Naive thymus-derived CD4-positive, alpha-beta T cell (primary cell): ENCODE data around the gene VTI1B. TPM values are rescaled to one million over a fixed set of nuclear protein-coding genes. Genes with fewer than 3 reads are reported as not detected.
"Not testable (repeated sequence)": the region's sequence is repeated elsewhere in the genome, so short reads cannot be mapped to it uniquely, and the experiment has no call there.

ENCODE experiments used
- ATAC-seq: fragments of 150-1000 bp; cut with Tn5 transposase; 2 replicates; pipeline ENCODE4 v1.10.0; 2021; ENCODE audit warnings: mild to moderate bottlenecking, moderate library complexity
- CTCF ChIA-PET: fragments of 350-600 bp; sonication (Branson Sonifier 250); formaldehyde crosslinking; loops from one replicate; lab custom pipeline; 2021; ENCODE audit warnings: antibody characterized with exemption; lab: Charles Lee
- POLR2A ChIA-PET: fragments of 350-600 bp; sonication (Branson Sonifier 250); formaldehyde crosslinking; loops from one replicate; lab custom pipeline; 2021; ENCODE audit warnings: antibody characterized with exemption, inconsistent platforms; lab: Charles Lee
- DNase-seq, 9 donors: peaks; one replicate each; pipeline versions ENCODE4 v3.0.0 to v3.0.0-alpha.2; 2020 to 2022; ENCODE audit warnings: mixed read lengths in 1 of 9
- H3K27ac ChIP-seq: one replicate; pipeline ENCODE4 v1.7.0; 2013; ENCODE audit warnings: mild to moderate bottlenecking, low read depth, low read length, moderate library complexity
- H3K27me3 ChIP-seq, 2 donors: one replicate each; pipeline ENCODE4 v1.7.0; 2013; ENCODE audit warnings: low read length in 2 of 2, mild to moderate bottlenecking in 2 of 2, moderate library complexity in 2 of 2; ENCODE audit not compliant: control insufficient read depth in 2 of 2, insufficient read depth in 2 of 2
- H3K36me3 ChIP-seq, 3 experiments: 1 replicate in 2 of 3; 2 replicates in 1 of 3; pipeline ENCODE4 v1.7.0; 2013; ENCODE audit warnings: low read length in 3 of 3, mild to moderate bottlenecking in 3 of 3, moderate library complexity in 1 of 3; ENCODE audit not compliant: insufficient read depth in 3 of 3, control insufficient read depth in 2 of 3
- H3K4me1 ChIP-seq, 2 donors: one replicate each; pipeline ENCODE4 v1.7.0; 2013; ENCODE audit warnings: low read length in 2 of 2, mild to moderate bottlenecking in 2 of 2, moderate library complexity in 1 of 2; ENCODE audit not compliant: control insufficient read depth in 2 of 2, insufficient read depth in 2 of 2
- H3K4me3 ChIP-seq: 2 replicates; pipeline ENCODE4 v1.7.0; 2013; ENCODE audit warnings: mild to moderate bottlenecking, low read length
- H3K9me3 ChIP-seq, 3 experiments: 1 replicate in 2 of 3; 2 replicates in 1 of 3; pipeline ENCODE4 v1.7.0; 2013; ENCODE audit warnings: low read length in 3 of 3; ENCODE audit not compliant: control insufficient read depth in 2 of 3
- H3K27ac Mint-ChIP-seq, 9 donors: one replicate each; pipeline ENCODE4 v1.8.0; 2020 to 2022; ENCODE audit warnings: mixed read lengths in 9 of 9, mild to moderate bottlenecking in 8 of 9, moderate library complexity in 5 of 9, inconsistent platforms in 2 of 9
- H3K27me3 Mint-ChIP-seq, 5 donors: one replicate each; pipeline ENCODE4 v1.8.0; 2021 to 2022; ENCODE audit warnings: mixed read lengths in 5 of 5, mild to moderate bottlenecking in 1 of 5
- H3K36me3 Mint-ChIP-seq, 5 donors: one replicate each; pipeline ENCODE4 v1.8.0; 2020 to 2022; ENCODE audit warnings: mixed read lengths in 5 of 5, mild to moderate bottlenecking in 3 of 5, inconsistent platforms in 1 of 5
- H3K4me1 Mint-ChIP-seq, 7 donors: one replicate each; pipeline ENCODE4 v1.8.0; 2020 to 2022; ENCODE audit warnings: mixed read lengths in 7 of 7, mild to moderate bottlenecking in 3 of 7, inconsistent platforms in 1 of 7
- H3K4me3 Mint-ChIP-seq, 10 donors: one replicate each; pipeline ENCODE4 v1.8.0; 2020 to 2022; ENCODE audit warnings: mild to moderate bottlenecking in 10 of 10, mixed read lengths in 10 of 10, moderate library complexity in 6 of 10, inconsistent platforms in 2 of 10
- H3K9me3 Mint-ChIP-seq, 11 donors: one replicate each; pipeline ENCODE4 v1.8.0; 2020 to 2022; ENCODE audit warnings: mixed read lengths in 11 of 11, mild to moderate bottlenecking in 4 of 11, inconsistent platforms in 1 of 11, moderate library complexity in 1 of 11
- intact Hi-C, 2 donors: fragments of 100-400 bp; cut with micrococcal nuclease; formaldehyde crosslinking; loops; one replicate each; pipeline ENCODE4 v1.15.1; 2023
- polyA plus RNA-seq, 2 donors: library from polyadenylated mRNA; unstranded; fragments of 300-500 nt; fragmentation: Illumina TruSeq; gene quantifications; one replicate each; pipeline ENCODE4 v1.2.3, GENCODE V29; 2021
- total RNA-seq, 6 experiments: library from RNA in 5 of 6; stranded (reverse) in 5 of 6; gene quantifications; 1 replicate in 5 of 6; 2 replicates in 1 of 6; pipeline ENCODE4 v1.2.3 and lab custom pipeline; 2021 to 2026

VTI1B gene, protein sequence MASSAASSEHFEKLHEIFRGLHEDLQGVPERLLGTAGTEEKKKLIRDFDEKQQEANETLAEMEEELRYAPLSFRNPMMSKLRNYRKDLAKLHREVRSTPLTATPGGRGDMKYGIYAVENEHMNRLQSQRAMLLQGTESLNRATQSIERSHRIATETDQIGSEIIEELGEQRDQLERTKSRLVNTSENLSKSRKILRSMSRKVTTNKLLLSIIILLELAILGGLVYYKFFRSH
- total RNA-seq, result 10 to 100 TPM; 49.2 to 82.4 (median 65.9) TPM
- 10 to 100 TPM; 53.7 to 99.7 TPM for polyA plus RNA-seq
- total RNA-seq (lab: John Stamatoyannopoulos, UW), result 33.1 reads per million, percentile 62 among the genes with 10 or more reads in this experiment

DNA sequence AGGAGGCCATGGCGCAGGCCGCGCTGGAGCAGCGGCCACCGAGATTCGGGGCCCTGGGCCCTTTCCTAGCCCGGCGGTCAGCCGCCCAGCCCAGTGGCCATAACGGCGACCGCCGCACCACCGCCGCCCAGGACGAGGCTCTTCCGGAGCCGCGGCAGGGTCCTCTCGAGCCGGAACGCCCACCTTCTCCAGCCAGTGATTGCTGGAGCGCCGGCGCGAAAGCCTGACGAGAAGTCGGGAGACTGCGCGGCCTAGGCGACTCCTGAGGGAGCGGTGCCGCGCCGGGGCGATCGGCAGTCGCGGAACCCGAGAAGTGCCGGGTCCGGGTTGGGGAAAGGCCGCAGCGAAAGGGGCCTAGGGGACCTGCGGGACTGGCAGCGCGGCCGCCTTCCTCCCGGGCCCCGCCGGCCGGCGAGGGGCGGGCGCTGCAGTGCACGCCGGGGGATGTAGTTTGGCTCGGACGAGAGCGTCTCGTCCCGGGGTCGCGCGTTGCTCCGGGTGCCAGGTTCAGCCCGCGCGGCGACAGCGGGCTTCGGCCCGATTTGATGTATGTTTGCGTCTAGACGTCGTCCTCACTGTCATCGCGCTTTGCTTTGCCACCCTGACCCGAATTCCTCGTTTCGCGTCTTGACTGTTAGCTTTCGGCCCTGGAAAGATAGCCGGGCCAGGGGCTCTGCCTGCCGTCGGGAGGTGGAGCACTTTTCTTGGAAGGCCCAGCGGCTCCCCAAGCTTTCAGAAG, at the start of gene VTI1B:
VTI1B (minus strand) TSS at position 153 of the 739 bp plus-strand sequence; CDS start at position 10, 143 bp downstream.
- H3K4me1 ChIP-seq, result peaks cover 17 to 21% of the 10 kb centered on the region in 2 donors
- Mint-ChIP-seq H3K27ac (peak within 1 kb of the TSS; percentile 82 to 96 (median 92)), H3K27me3 (no peaks in the 10 kb centered on the region), H3K4me3 (peak within 1 kb of the TSS; percentile 91 to 96 (median 93)), H3K36me3 (peaks cover 0 to 10% (median 5%) of the 10 kb centered on the region in 5 donors), H3K9me3 (no peaks in the 10 kb centered on the region), H3K4me1 (peaks cover 22 to 62% (median 55%) of the 10 kb centered on the region in 7 donors)
- H3K4me3 ChIP-seq, result peak within 1 kb of the TSS; percentile 65
- CTCF ChIA-PET, result interaction anchor here (1.1 to 1.9 kb wide), 2 partner anchors 29 to 56 kb away, joined by 3 to 8 read pairs; no protein-coding TSS in a partner anchor
- peaks cover 0 to 21% (median 4%) of the 10 kb centered on the region in 3 experiments for H3K36me3 ChIP-seq
- H3K27ac ChIP-seq, result peak within 1 kb of the TSS; percentile 95
- POLR2A ChIA-PET, result interaction anchor here (0.6 to 3.1 kb wide), 9 partner anchors 8 to 74 kb away, joined by 3 to 14 read pairs (median 5); partner anchors contain the start of genes PIGH and RDH11
- ATAC-seq (peak; percentile 95), DNase-seq (peak; percentile 71 to 84 (median 80))
- no peaks in the 10 kb centered on the region for H3K27me3 ChIP-seq
- no peaks in the 10 kb centered on the region for H3K9me3 ChIP-seq
- intact Hi-C loops, result loop anchor here (1.0 to 2.0 kb wide), 12 partner anchors 21 to 1936 kb away; partner anchors contain the start of genes ATP6V1D (in 2 of the 2), PIGH (in 2 of the 2), RDH11 (in 2 of the 2) and ARG2 (in 1 of the 2)

- ChIA-PET CTCF (no interaction called here), POLR2A (no interaction called here)
- no peaks in the 10 kb centered on the region for H3K4me1 ChIP-seq
- Mint-ChIP-seq H3K27ac (no peak overlapping the region), H3K36me3 (peaks cover 0 to 14% (median 0%) of the 10 kb centered on the region in 5 donors), H3K4me3 (no peak overlapping the region), H3K4me1 (peaks cover 0 to 6% (median 3%) of the 10 kb centered on the region in 7 donors), H3K9me3 (peaks cover 0 to 4% (median 0%) of the 10 kb centered on the region in 11 donors), H3K27me3 (peaks cover 38 to 52% (median 42%) of the 10 kb centered on the region in 5 donors)
- intact Hi-C loops, result no loop called here
- peaks cover 0 to 9% of the 10 kb centered on the region in 2 donors for H3K27me3 ChIP-seq
- H3K36me3 ChIP-seq, result no peaks in the 10 kb centered on the region
- no peak overlapping the region for H3K27ac ChIP-seq
- no peak for DNase-seq
- no peak for ATAC-seq
- no peaks in the 10 kb centered on the region for H3K9me3 ChIP-seq
- H3K4me3 ChIP-seq, result no peak overlapping the region
Measured at GRCh38 chr14:67722293-67722692, 47.9 kb upstream of the VTI1B start.

GRCh38 chr14:67721875-67722274, 47.4 kb upstream of the VTI1B start:
- DNase-seq (no peak), ATAC-seq (no peak)
- Mint-ChIP-seq H3K9me3 (peaks cover 0 to 4% (median 0%) of the 10 kb centered on the region in 11 donors), H3K4me1 (peaks cover 0 to 6% (median 3%) of the 10 kb centered on the region in 7 donors), H3K27me3 (peaks cover 38 to 52% (median 42%) of the 10 kb centered on the region in 5 donors), H3K4me3 (no peak overlapping the region), H3K27ac (no peak overlapping the region), H3K36me3 (peaks cover 0 to 11% (median 0%) of the 10 kb centered on the region in 5 donors)
- ChIA-PET CTCF (no interaction called here), POLR2A (no interaction called here)
- no peak overlapping the region for H3K27ac ChIP-seq
- no peaks in the 10 kb centered on the region for H3K9me3 ChIP-seq
- peaks cover 0 to 9% of the 10 kb centered on the region in 2 donors for H3K27me3 ChIP-seq
- H3K4me3 ChIP-seq, result no peak overlapping the region
- no peaks in the 10 kb centered on the region for H3K4me1 ChIP-seq
- intact Hi-C loops, result no loop called here
- no peaks in the 10 kb centered on the region for H3K36me3 ChIP-seq

- DNase-seq, result no peak
- peaks cover 0 to 9% of the 10 kb centered on the region in 2 donors for H3K27me3 ChIP-seq
- no peaks in the 10 kb centered on the region for H3K36me3 ChIP-seq
- H3K4me1 Mint-ChIP-seq, result peaks cover 0 to 6% (median 3%) of the 10 kb centered on the region in 7 donors
- H3K27me3 Mint-ChIP-seq, result peaks cover 34 to 42% (median 38%) of the 10 kb centered on the region in 5 donors
- no peaks in the 10 kb centered on the region for H3K9me3 ChIP-seq
- H3K27ac ChIP-seq, result no peak overlapping the region
- H3K4me1 ChIP-seq, result no peaks in the 10 kb centered on the region
- intact Hi-C loops, result no loop called here
- peaks cover 0 to 4% (median 0%) of the 10 kb centered on the region in 11 donors for H3K9me3 Mint-ChIP-seq
- ATAC-seq, result no peak
- no peak overlapping the region for H3K4me3 Mint-ChIP-seq
- no peaks in the 10 kb centered on the region for H3K36me3 Mint-ChIP-seq
- H3K4me3 ChIP-seq, result no peak overlapping the region
- no peak overlapping the region for H3K27ac Mint-ChIP-seq
- CTCF ChIA-PET, result interaction anchor here (1.8 kb wide), 1 partner anchor 149 kb away, joined by 4 read pairs; no protein-coding TSS in a partner anchor
- POLR2A ChIA-PET, result no interaction called here
Measured at GRCh38 chr14:67719866-67720265, 45.4 kb upstream of the VTI1B start.

DNA sequence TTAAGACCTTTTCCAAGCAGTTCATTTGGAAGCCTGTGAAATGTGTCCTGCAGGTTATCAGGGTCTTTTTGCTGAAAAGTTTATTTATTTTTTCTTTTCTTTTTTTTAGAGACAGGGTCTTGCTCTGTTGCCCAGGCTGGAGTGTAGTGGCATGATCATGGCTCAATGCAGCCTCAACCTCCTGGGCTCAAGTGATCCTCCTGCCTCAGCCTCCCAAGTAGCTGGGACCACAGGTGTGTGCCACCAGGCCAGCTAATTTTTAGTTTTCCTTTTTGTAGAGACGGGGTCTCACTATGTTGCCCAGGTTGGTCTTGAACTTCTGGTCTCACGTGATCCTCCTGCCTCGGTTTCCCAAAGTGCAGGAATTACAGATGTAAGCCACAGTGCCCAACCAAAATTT, 45.0 kb upstream of the VTI1B start:
- CTCF ChIA-PET, H3K9me3 ChIP-seq, H3K4me3 ChIP-seq, intact Hi-C loops, DNase-seq, H3K27ac ChIP-seq, H3K36me3 Mint-ChIP-seq, H3K4me1 Mint-ChIP-seq, H3K27ac Mint-ChIP-seq, H3K9me3 Mint-ChIP-seq, H3K4me1 ChIP-seq, H3K36me3 ChIP-seq, POLR2A ChIA-PET, ATAC-seq, H3K27me3 ChIP-seq, H3K4me3 Mint-ChIP-seq: not testable (repeated sequence)
- peaks cover 30 to 41% (median 34%) of the 10 kb centered on the region in 5 donors for H3K27me3 Mint-ChIP-seq

- ChIA-PET CTCF (no interaction called here), POLR2A (no interaction called here)
- ATAC-seq (no peak), DNase-seq (no peak)
- H3K27me3 Mint-ChIP-seq, result peaks cover 20 to 40% (median 24%) of the 10 kb centered on the region in 5 donors
- Histone ChIP-seq H3K4me3 (no peak overlapping the region), H3K36me3 (no peaks in the 10 kb centered on the region), H3K27me3 (peaks cover 0 to 5% of the 10 kb centered on the region in 2 donors), H3K27ac (no peak overlapping the region), H3K4me1 (no peaks in the 10 kb centered on the region), H3K9me3 (no peaks in the 10 kb centered on the region)
- peaks cover 0 to 4% (median 0%) of the 10 kb centered on the region in 11 donors for H3K9me3 Mint-ChIP-seq
- no peak overlapping the region for H3K27ac Mint-ChIP-seq
- H3K36me3 Mint-ChIP-seq, result no peaks in the 10 kb centered on the region
- no peak overlapping the region for H3K4me3 Mint-ChIP-seq
- intact Hi-C loops, result no loop called here
- peaks cover 0 to 6% (median 3%) of the 10 kb centered on the region in 7 donors for H3K4me1 Mint-ChIP-seq
Measured at GRCh38 chr14:67718265-67718664, 43.8 kb upstream of the VTI1B start.
